ENCODE results near the gene COL9A3.

The COL9A3 gene

GRCh38 chr20:62778058-62778457 is 38.8 kb upstream of the COL9A3 start:
- DNase-seq (ENCODE audit: low read depth, low spot score) = no peak
- H3K27ac ChIP-seq = no peak overlapping the region

DNA sequence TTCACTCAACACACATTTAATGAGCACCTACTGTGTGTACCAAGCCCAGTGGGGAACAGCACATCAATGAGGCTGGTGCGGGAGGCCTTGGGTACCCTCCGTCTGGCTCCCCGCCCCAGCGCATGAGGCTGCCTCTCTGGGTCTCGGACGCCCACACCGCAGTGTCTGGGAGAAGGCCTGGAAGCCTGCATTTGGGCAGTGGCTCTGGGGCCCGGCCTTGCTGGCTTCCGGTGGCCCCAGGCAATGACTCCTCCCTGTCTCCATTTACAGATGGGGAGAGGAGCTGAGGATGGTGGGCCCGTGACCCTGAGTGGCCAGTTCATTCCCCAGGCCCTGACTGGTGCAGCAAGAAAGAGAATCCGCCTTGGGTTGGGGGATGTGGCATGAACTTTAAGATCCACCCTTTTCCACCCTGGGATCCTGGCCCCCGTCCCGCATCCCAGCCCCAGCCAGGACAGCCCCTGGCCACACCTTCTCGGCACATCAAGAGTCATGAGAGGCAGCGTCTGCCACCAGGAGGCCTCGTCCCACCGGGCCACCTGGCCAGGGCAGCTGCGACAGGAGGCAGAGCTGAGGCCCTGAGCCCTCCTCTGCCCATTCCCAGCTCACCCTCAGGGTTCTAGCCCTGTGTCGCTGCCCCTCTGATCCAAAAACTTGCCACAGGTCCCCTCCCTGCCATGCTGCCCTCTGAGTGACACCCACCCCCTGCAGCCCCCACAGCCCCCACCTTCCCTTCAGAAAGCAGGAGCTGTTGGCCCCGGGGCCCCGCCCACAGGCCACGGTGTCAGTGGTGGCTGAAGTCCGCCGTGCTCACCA is 38.0 kb upstream of the COL9A3 start:
- DNase-seq (ENCODE audit: low read depth, low spot score) = no peak
- H3K27ac ChIP-seq = no peak overlapping the region

- no peak for DNase-seq (ENCODE audit: low read depth, low spot score)
- no peak overlapping the region for H3K27ac ChIP-seq
Measured at GRCh38 chr20:62779417-62779685, 37.5 kb upstream of the COL9A3 start.

- DNase-seq (ENCODE audit: low read depth, low spot score) = no peak
- H3K27ac ChIP-seq = no peak overlapping the region
Measured at GRCh38 chr20:62780204-62780603, 36.6 kb upstream of the COL9A3 start.

- DNase-seq (ENCODE audit: low read depth, low spot score) = no peak
- no peak overlapping the region for H3K27ac ChIP-seq
Measured at GRCh38 chr20:62780696-62781095, 36.2 kb upstream of the COL9A3 start.

- H3K27ac ChIP-seq = no peak overlapping the region
Measured at GRCh38 chr20:62782149-62782892, 34.5 kb upstream of the COL9A3 start.

GRCh38 chr20:62782893-62783278 is 34.0 kb upstream of the COL9A3 start:
- no peak for DNase-seq (ENCODE audit: low read depth, low spot score)
- no peak overlapping the region for H3K27ac ChIP-seq

More at GRCh38 chr20:62782149-62782892, 34.5 kb upstream of the COL9A3 start:
- no peak for DNase-seq (ENCODE audit: low read depth, low spot score)

GRCh38 chr20:62784497-62784896 is 32.4 kb upstream of the COL9A3 start:
- DNase-seq (ENCODE audit: low read depth, low spot score) = no peak

GRCh38 chr20:62785393-62785792 is 31.5 kb upstream of the COL9A3 start:
- no peak overlapping the region for H3K27ac ChIP-seq
- no peak for DNase-seq (ENCODE audit: low read depth, low spot score)

More at GRCh38 chr20:62784497-62784896, 32.4 kb upstream of the COL9A3 start:
- no peak overlapping the region for H3K27ac ChIP-seq

DNA sequence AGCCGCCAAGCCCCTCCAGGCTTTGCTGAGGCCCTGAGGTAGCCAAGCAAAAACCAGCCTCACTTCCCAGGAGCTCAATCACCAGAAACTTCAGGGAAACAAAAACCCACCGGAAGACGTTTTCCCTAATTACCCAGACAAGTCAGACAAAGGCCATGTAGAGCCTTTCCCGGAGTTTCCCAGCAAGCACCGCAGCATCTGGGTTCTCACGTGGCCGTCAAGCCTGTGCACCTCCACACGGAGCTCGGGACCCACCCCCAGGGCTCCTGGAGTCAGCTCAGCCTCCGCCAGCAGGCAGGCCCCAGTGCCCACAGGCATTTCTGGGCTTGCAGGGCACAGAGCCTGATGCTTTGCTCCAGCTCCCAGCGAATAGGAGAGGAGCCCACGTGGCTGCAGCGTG is 30.7 kb upstream of the COL9A3 start:
- no peak overlapping the region for H3K27ac ChIP-seq
- DNase-seq (ENCODE audit: low read depth, low spot score) = no peak

DNA sequence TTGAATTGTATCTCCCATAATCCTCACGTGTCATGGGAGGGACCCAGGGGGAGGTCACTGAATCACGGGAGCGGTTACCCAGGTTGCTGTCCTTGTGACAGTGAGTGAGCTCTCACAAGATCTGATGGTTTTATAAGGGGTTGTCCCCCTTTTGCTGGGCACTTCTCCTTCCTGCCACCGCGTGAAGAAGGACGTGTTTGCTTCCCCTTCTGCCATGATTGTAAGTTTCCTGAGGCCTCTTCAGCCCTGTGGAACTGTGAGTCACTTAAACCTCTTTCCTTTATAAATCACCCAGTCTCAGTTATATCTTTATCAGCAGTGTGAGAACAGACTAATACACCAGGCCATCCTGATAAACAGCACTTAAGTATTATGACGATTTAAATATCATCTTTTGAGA is 29.5 kb upstream of the COL9A3 start:
- H3K27ac ChIP-seq = no peak overlapping the region
- DNase-seq (ENCODE audit: low read depth, low spot score) = no peak

DNA sequence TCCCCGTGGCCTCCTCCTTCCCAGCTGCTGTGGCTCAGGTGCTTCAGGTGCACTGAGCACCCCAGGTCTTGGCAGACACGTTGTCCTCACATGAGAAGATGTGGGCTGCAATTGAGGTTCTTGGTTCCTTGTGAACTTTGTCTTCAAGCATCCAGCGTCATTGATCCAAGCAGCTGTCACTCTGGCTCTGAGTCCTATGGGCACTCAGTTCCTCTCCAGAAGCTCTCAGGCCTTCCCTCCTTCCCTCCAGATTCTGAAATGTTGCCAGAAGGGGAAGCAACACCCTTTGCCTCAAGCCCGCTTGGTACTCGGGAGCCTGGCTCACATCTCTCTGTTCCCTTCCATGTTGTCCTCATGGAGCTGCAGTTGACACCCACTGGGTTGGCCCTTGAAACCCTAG is 29.0 kb upstream of the COL9A3 start:
- DNase-seq (ENCODE audit: low read depth, low spot score) = no peak
- H3K27ac ChIP-seq = no peak overlapping the region

- no peak for DNase-seq (ENCODE audit: low read depth, low spot score)
Measured at GRCh38 chr20:62788607-62789006, 28.2 kb upstream of the COL9A3 start.

GRCh38 chr20:62790075-62790474 is 26.8 kb upstream of the COL9A3 start:
- no peak for DNase-seq (ENCODE audit: low read depth, low spot score)
- H3K27ac ChIP-seq = no peak overlapping the region

More at GRCh38 chr20:62788607-62789006, 28.2 kb upstream of the COL9A3 start:
- H3K27ac ChIP-seq = no peak overlapping the region

- no peak overlapping the region for H3K27ac ChIP-seq
Measured at GRCh38 chr20:62791301-62792181, 25.3 kb upstream of the COL9A3 start.

GRCh38 chr20:62792182-62792939 is 24.5 kb upstream of the COL9A3 start:
- H3K27ac ChIP-seq = no peak overlapping the region
- peak; percentile 36 for DNase-seq (ENCODE audit: low read depth, low spot score)

More at GRCh38 chr20:62791301-62792181, 25.3 kb upstream of the COL9A3 start:
- DNase-seq (ENCODE audit: low read depth, low spot score) = peak; percentile 26

DNA sequence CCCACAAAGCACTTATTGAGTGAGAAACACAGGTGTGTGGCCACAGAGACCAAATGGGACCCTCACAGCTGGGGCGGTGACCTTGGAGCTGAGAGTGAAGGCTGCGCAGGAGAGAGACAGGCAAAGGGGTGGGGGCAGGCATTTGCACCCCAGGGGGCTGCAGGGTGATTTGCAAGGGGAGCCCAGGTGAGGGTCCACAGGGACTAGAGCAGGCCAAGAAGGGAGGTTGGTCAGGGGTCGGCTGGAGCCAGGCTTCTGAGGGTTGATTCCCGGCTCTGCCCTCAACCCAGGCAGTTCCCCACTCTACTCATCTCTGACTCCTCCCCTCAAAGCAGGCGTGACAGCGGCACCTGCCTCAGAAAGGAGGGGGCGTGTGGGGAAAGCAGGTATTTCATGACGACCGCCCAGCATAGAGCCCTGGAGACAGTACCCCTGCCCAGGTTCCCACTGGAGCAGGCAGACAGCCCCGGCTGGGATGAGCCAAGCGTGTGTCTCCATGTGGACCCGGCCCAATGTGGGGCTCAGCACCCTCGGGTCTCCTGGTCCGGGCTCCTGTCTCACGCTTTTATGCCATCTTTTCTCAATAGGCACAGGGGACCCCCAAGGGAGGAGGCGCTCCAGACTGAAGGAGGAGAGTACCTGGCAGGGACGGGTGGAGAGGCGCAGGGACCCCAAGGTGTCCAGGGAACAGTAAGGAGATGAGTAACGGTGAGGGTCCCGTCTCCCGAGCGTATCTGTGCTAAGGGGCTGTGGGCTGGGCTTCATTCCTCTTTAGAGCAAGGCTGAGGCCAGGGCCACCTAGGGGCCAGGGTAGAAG is 23.7 kb upstream of the COL9A3 start:
- H3K27ac ChIP-seq = no peak overlapping the region

GRCh38 chr20:62793757-62794006 is 23.2 kb upstream of the COL9A3 start:
- no peak overlapping the region for H3K27ac ChIP-seq
- no peak for DNase-seq (ENCODE audit: low read depth, low spot score)

More for the DNA sequence above, 23.7 kb upstream of the COL9A3 start:
- DNase-seq (ENCODE audit: low read depth, low spot score) = no peak

DNA sequence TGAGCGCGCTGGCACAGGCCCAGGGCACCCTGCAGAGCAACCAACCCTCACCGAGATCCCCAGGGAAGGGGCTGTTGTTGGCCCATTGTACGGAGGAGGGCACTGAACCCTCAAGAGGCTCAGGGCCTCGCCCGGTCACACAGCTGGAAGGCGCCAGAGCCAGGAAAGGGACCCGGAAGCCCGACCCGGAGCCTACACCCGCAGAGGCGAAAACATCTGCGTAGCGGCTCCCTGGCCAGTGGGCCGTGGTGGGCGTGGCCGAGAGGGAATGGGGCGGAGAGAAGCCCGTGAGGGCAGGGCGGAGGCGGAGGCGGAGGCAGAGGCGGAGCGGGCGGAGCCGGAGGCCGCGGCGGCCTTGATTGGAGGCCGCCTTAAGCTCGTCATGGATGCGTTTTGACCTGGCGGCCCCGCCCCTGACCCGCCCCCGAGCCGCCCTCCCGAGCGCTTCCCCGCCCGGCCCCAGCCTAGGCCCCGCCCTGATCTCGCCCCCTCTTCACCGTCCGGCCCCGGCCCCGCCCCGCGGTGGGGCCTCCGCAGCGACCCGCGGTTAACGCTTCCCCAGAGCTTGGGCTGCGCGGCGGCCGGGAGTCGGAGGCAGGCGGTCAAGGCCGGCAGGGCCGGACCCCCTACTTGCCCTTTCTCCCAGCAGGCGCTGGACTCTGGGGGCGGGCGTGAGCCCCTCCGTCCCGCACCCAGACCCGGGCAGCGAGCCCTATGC is 22.7 kb upstream of the COL9A3 start:
- peak overlapping the region; percentile 69 for H3K27ac ChIP-seq
- peak; percentile 41 for DNase-seq (ENCODE audit: low read depth, low spot score)

Data from epithelial cell of prostate (primary cell).